Activated naive CD4-positive, alpha-beta T cell (primary cell): ENCODE results near the gene DERA.

Source experiments
- DNase-seq, 4 experiments: peaks; one replicate each; lab custom pipeline; 2025; lab: John Stamatoyannopoulos, UW

DERA gene

DNA sequence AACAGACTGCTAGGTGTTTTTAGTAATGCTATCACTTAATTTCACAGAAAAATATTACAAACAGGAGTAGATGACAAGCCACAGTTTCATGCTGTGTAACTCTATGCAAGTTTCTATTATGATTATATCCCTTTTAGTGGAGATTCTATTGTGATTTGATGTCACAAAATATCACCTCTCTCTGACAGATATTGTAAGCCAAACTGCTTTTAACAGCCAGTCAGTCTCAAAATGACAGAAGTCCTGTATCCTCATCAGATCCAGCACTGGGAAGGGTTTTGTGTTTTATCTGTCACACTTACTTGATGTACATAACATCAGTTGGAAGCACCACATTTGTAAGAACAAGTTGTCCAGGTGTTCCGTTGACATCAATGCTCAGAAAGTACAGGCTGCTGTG, 164.8 kb downstream of the DERA start:
- DNase-seq = no peak

DNA sequence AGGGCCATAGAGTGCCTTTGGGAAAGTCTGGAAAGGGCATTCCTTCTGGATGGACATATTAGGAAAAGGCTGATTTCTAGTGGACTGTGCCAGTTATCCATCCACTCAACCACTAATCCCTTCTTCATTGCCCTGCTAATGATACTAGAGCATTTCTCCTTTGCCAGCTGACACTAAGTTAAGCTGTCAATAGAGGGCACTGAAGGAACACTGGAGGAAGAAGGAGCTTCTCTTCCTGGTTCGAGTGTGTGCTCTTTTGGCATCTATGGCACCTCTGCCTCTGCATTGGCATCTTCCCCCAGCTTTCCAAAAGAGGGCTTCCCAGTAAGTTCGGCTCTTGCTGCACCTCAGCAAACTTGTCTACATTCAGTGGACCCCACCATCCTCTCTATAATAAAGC, 165.4 kb downstream of the DERA start:
- no peak for DNase-seq

DNA sequence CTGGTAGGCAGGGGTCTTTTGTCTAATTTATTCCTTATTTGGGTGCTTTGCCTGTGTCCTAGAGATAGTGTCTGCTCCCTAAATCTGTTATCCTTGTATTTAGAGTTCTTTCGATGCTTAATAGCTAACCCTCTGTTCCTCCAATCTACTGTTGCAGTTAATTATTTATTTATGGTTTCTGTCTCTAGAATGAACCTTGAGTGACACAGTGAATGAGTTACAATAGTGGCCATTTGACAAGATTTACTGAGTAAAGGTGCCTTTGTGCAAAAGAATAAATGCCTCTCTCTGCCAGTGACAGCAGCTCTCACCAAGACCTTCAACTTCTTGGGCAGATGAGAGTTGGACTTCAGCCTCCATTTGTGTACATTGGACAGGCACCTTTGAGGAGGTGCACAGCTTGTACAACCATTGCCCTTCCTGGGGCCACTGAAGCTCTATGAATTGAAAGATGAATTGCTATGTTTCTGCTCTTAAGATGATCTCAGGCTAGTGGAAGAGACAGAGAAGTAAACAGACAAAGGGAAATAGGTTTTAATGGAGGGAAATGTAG, 165.9 kb downstream of the DERA start:
- DNase-seq = no peak

DNA sequence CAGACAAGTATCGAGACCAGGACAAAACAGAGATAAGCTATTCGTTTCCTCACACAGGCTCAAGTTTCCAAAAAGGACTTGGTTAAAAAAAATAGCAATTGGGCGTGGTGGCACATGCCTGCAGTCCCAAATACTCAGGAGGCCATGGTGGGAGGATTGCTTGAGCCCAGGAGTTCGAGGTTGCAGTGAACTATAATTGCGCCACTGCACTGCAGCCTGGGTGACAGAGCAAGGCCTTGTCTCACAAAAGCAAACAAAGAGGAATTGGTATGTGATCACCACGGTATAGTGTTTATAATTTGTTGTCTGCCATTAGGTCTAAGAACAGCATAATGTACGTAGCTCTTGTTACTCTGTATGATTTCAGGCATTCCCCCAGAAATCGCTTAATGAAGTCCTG, 175.3 kb downstream of the DERA start:
- no peak for DNase-seq

DNA sequence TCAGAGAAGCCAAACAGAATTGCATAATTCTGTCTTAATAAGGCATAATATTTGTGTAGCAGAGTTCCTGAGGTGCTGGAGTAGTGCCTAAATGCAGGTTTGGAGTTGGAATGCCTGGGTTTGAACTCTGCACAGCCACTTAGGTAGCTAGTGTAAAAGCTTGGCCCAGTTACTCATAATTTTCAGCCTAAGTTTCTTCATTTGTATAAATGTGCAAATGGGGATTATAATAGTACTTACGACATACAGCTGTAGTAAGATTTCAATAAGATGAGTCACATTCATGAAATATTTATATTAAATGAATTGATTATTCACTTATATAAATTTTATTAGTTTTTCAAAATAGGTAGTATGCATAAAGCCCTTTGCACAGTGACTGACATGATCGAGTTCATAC, 175.8 kb downstream of the DERA start:
- DNase-seq = no peak
